CD1c-positive myeloid dendritic cell (primary cell): Measurements from ENCODE around the gene TMTC1.

Source experiments
- DNase-seq: peaks from one replicate; pipeline ENCODE4 v3.0.0-alpha.2; 2016; ENCODE audit errors: extremely low spot score

The TMTC1 gene

GRCh38 chr12:29780084-29780483 lies 3.7 kb downstream of the TMTC1 start:
- no peak for DNase-seq

GRCh38 chr12:29778531-29778930 lies 5.2 kb downstream of the TMTC1 start:
- no peak for DNase-seq

- no peak for DNase-seq
Measured at GRCh38 chr12:29773076-29773475, 10.7 kb downstream of the TMTC1 start.

- no peak for DNase-seq
Measured at GRCh38 chr12:29771786-29772185, 12.0 kb downstream of the TMTC1 start.

GRCh38 chr12:29771165-29771564 lies 12.6 kb downstream of the TMTC1 start:
- no peak for DNase-seq

GRCh38 chr12:29769162-29769858 lies 14.4 kb downstream of the TMTC1 start:
- DNase-seq: no peak

- DNase-seq: no peak
Measured at GRCh38 chr12:29768372-29768771, 15.4 kb downstream of the TMTC1 start.

- DNase-seq: no peak
Measured at GRCh38 chr12:29763301-29763683, 20.4 kb downstream of the TMTC1 start.

- no peak for DNase-seq
Measured at GRCh38 chr12:29762637-29763300, 21.0 kb downstream of the TMTC1 start.

- no peak for DNase-seq
Measured at GRCh38 chr12:29759950-29760349, 23.8 kb downstream of the TMTC1 start.

- DNase-seq: no peak
Measured at GRCh38 chr12:29756741-29757390, 26.9 kb downstream of the TMTC1 start.

- no peak for DNase-seq
Measured at GRCh38 chr12:29754235-29755189, 29.2 kb downstream of the TMTC1 start.

GRCh38 chr12:29752121-29752520 lies 31.6 kb downstream of the TMTC1 start:
- no peak for DNase-seq

- no peak for DNase-seq
Measured at GRCh38 chr12:29751676-29752075, 32.1 kb downstream of the TMTC1 start.

- DNase-seq: no peak
Measured at GRCh38 chr12:29750928-29751220, 32.9 kb downstream of the TMTC1 start.

GRCh38 chr12:29750131-29750927 lies 33.4 kb downstream of the TMTC1 start:
- no peak for DNase-seq

GRCh38 chr12:29744365-29744764 lies 39.4 kb downstream of the TMTC1 start:
- DNase-seq: no peak

- DNase-seq: no peak
Measured at GRCh38 chr12:29743801-29744200, 39.9 kb downstream of the TMTC1 start.

GRCh38 chr12:29743077-29743476 lies 40.7 kb downstream of the TMTC1 start:
- no peak for DNase-seq

- DNase-seq: no peak
Measured at GRCh38 chr12:29742646-29743045, 41.1 kb downstream of the TMTC1 start.
